ENCODE data around the gene FBXL20. TPM values are rescaled to one million over a fixed set of nuclear protein-coding genes. Genes with fewer than 3 reads are reported as not detected.

Gene FBXL20
- total and polyA plus RNA-seq, 10 of the 15 experiments (the other 5 are each of a cell fraction or from before 2014, with no cell fraction given) = 1.2 to 8.3 (median 4.4) TPM

GRCh38 chr17:39393736-39394135 lies 7.7 kb downstream of the FBXL20 start:
- no peak for FAIRE-seq
- DNase-seq (ENCODE audit: low read depth, low spot score) = no peak
- no peaks in the 10 kb centered on the region for H3K79me2 ChIP-seq (ENCODE audit: control insufficient read depth, insufficient read depth, low read length)
- ChIA-PET RAD21 (ENCODE audit: unreplicated experiment) (interaction anchor here (1.0 to 1.5 kb wide), 2 partner anchors 149 to 187 kb away, joined by 3 read pairs; no protein-coding TSS in a partner anchor), CTCF (interaction anchor here (0.9 to 1.6 kb wide), 3 partner anchors 149 to 158 kb away, joined by 3 to 5 read pairs (median 3); no protein-coding TSS in a partner anchor), POLR2A (no interaction called here), SMC1A (ENCODE audit: uncharacterized antibody, unreplicated experiment) (no interaction called here)
- H2AFZ ChIP-seq (ENCODE audit: control insufficient read depth, low read depth, low read length) = no peak overlapping the region
- no peaks in the 10 kb centered on the region for H3K27me3 ChIP-seq (replicated peaks in 1 of 2; ENCODE audit: control insufficient read depth in 2 of 2, insufficient read depth in 2 of 2, low read length in 1 of 2)
- H3K4me1 ChIP-seq (ENCODE audit: control insufficient read depth, insufficient read depth, low read length) = no peaks in the 10 kb centered on the region
- no peak overlapping the region for H3K27ac ChIP-seq (ENCODE audit: control insufficient read depth, insufficient read depth)
- no peaks in the 10 kb centered on the region for H4K20me1 ChIP-seq (ENCODE audit: control insufficient read depth, insufficient read depth)
- BruUV-seq (replicated peaks) = no TSS peak
- in situ Hi-C loops (cut with MboI) = no loop called here
- no peaks in the 10 kb centered on the region for H3K9me3 ChIP-seq (replicated peaks; ENCODE audit: control insufficient read depth, insufficient read depth, low read length)
- intact Hi-C loops (cut with micrococcal nuclease; ENCODE audit: unreplicated experiment) = no loop called here
- WGBS (ENCODE audit: insufficient coverage, insufficient replicate concordance, low lambda C conversion rate, missing lambda C conversion rate) = 5% methylated on average over 2 of the region's 2 CpGs
- H3K4me3 ChIP-seq = no peak overlapping the region
- H3K9ac ChIP-seq (ENCODE audit: control insufficient read depth, insufficient read depth, low read length) = no peak overlapping the region
- H3K4me2 ChIP-seq (ENCODE audit: control insufficient read depth, insufficient read depth) = no peak overlapping the region
- ATAC-seq = no peak
- H3K36me3 ChIP-seq (ENCODE audit: control insufficient read depth in 2 of 2, insufficient read depth in 2 of 2, low read length in 1 of 2) = no peaks in the 10 kb centered on the region
- TF ChIP-seq ZBTB4 (CRISPR knock-in tag; IDR thresholded peaks at IDR 0.05) (no peak), SREBF2 (IDR thresholded peaks at IDR 0.05; ENCODE audit: low read length) (no peak), ZNF217 (IDR thresholded peaks at IDR 0.05) (no peak), RAD21 (IDR thresholded peaks at IDR 0.05; ENCODE audit: insufficient read depth, low read depth, low read length) (peak; percentile 35; the same call in 1 of the 2 replicates), SIN3A (IDR thresholded peaks at IDR 0.05; ENCODE audit: low read depth, low read length) (no peak), KDM1A (IDR thresholded peaks at IDR 0.05; ENCODE audit: borderline replicate concordance) (no peak), SRF (IDR thresholded peaks at IDR 0.05; ENCODE audit: low read depth in 2 of 2, low read length in 2 of 2) (no peak), SMAD5 (IDR thresholded peaks at IDR 0.05; ENCODE audit: low read depth) (no peak)

Measured in GM12878 (cell line).